SK-MEL-5 (cell line): Measurements from ENCODE around the gene FN1. TPM values are rescaled to one million over a fixed set of nuclear protein-coding genes. Genes with fewer than 3 reads are reported as not detected.

Experiments used
- DNase-seq: peaks from one replicate; pipeline ENCODE4 v3.0.0-alpha.2; 2016; ENCODE audit warnings: low read depth, low spot score
- in situ Hi-C: cut with HindIII; loops from 2 replicates; pipeline ENCODE4 v1.10.0; 2016; ENCODE audit warnings: low sequenced_read_pairs, high pct_unique_total_duplicates, low pct_unique_long_range_greater_than_20kb
- total RNA-seq: library from RNA; depleted of rRNA; stranded (reverse); fragments of >200 nt; shearing (Covaris generic); gene quantifications from 2 replicates; pipeline ENCODE4 v1.2.3, GENCODE V29; 2014

Gene FN1
- total RNA-seq, 1 experiment from 2014 or later: 424 TPM

- in situ Hi-C loops: no loop called here
Observed at GRCh38 chr2:215430528-215431187, 5.2 kb downstream of the FN1 start.

GRCh38 chr2:215429424-215429823 is 6.4 kb downstream of the FN1 start:
- no peak for DNase-seq
- in situ Hi-C loops: no loop called here

More at GRCh38 chr2:215430528-215431187, 5.2 kb downstream of the FN1 start:
- no peak for DNase-seq

GRCh38 chr2:215428060-215428910 is 7.6 kb downstream of the FN1 start:
- DNase-seq: no peak
- in situ Hi-C loops: no loop called here

- no peak for DNase-seq
- in situ Hi-C loops: no loop called here
Observed at GRCh38 chr2:215427585-215427984, 8.3 kb downstream of the FN1 start.

- in situ Hi-C loops: no loop called here
Observed at GRCh38 chr2:215425021-215425782, 10.7 kb downstream of the FN1 start.

GRCh38 chr2:215423928-215424540 is 11.8 kb downstream of the FN1 start:
- DNase-seq: no peak
- in situ Hi-C loops: no loop called here

More at GRCh38 chr2:215425021-215425782, 10.7 kb downstream of the FN1 start:
- DNase-seq: no peak

GRCh38 chr2:215423234-215423633 is 12.6 kb downstream of the FN1 start:
- DNase-seq: no peak
- in situ Hi-C loops: no loop called here

GRCh38 chr2:215422676-215423075 is 13.2 kb downstream of the FN1 start:
- DNase-seq: no peak

GRCh38 chr2:215421859-215422461 is 13.9 kb downstream of the FN1 start:
- DNase-seq: no peak
- in situ Hi-C loops: no loop called here

More at GRCh38 chr2:215422676-215423075, 13.2 kb downstream of the FN1 start:
- in situ Hi-C loops: no loop called here

- no peak for DNase-seq
- in situ Hi-C loops: no loop called here
Observed at GRCh38 chr2:215420471-215420935, 15.4 kb downstream of the FN1 start.

GRCh38 chr2:215419769-215420470 is 15.9 kb downstream of the FN1 start:
- in situ Hi-C loops: no loop called here

GRCh38 chr2:215419113-215419512 is 16.8 kb downstream of the FN1 start:
- no peak for DNase-seq
- in situ Hi-C loops: no loop called here

More at GRCh38 chr2:215419769-215420470, 15.9 kb downstream of the FN1 start:
- no peak for DNase-seq

GRCh38 chr2:215418064-215418963 is 17.6 kb downstream of the FN1 start:
- DNase-seq: no peak
- in situ Hi-C loops: no loop called here

- in situ Hi-C loops: no loop called here
- DNase-seq: no peak
Observed at GRCh38 chr2:215417400-215417951, 18.4 kb downstream of the FN1 start.

GRCh38 chr2:215416656-215417055 is 19.2 kb downstream of the FN1 start:
- in situ Hi-C loops: no loop called here
- no peak for DNase-seq
